AG08396 (cell line): ENCODE results near the gene SLC29A3.

Source experiments
- DNase-seq: peaks from one replicate; pipeline ENCODE4 v3.0.0; 2012; ENCODE audit warnings: low spot score, mixed read lengths

The SLC29A3 gene

DNA sequence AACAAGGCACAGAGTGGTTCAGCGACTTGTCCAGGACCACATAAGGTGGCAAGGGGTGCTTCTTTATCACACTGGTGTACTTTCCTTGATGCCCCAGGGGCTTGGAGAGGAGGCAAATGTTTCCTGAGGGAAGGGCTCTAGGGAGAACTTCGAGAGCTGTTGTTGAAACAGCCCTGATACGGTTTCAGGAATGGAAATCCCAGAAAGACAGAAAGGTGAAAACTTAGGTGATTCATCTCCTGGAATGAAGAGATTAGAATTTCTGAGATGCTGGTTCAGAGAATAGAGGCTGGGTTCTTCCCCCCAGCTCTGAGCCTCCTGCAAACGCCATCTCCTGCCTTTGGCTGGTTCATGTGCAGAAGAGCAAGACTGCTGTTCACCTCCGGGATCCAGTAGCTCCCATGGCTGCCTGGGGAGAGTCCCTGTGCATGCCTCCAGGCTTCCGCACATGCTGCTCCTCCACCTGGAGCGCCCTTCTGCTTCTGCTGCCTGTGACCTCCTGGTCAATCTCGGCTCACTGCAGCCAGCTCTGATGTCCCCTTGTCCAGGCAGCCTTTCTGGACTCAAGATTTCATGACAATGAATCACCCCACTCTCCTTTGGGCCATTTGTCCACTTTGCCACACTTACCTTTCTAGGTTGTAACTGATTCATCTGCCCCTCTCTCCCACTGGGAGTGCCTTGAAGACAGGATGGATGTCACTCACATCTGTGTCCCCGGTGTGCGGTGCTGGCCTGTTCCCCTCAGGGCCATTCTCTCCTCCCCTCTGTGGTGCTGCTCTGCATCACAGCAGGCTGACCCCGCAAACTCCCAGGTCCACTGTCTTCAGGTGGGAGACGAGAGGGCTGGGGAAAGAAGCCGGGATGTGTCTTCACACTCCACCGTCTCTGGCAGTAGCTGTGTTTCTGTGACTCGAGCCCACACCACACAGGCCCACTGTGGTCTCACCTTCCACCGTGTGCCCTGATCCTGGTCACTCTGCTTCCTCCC lies 74.0 kb downstream of the SLC29A3 start:
- DNase-seq, result no peak

DNA sequence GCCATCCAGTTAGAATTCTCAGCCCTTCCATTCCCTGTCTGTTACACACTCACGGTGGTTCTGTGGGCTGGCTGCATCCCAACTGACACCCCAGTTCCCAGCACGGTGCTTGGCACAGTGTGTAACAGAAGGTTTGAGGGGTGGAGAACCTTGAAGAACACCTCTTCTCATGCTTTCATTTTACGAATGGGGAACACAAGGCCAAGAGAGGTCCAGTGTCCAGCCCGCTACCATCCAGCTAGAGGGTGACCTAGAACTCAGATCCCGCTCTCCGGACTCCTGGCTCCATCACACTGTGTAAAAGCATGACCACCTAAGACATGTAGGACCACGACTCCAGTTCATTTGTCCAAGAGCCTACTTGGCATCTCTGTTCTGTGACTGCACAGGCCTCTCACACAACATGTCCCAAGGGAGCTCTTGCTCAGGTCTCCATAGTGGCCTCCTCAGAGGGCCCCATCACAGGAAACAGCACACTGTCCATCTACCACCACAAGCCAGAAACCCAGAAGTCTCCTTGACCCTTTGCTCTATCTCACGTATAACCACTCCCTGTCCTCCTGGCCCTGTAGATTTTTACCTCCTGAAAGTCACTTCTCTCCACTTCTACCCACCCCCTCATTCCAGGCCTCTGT lies 74.9 kb downstream of the SLC29A3 start:
- DNase-seq, result no peak

DNA sequence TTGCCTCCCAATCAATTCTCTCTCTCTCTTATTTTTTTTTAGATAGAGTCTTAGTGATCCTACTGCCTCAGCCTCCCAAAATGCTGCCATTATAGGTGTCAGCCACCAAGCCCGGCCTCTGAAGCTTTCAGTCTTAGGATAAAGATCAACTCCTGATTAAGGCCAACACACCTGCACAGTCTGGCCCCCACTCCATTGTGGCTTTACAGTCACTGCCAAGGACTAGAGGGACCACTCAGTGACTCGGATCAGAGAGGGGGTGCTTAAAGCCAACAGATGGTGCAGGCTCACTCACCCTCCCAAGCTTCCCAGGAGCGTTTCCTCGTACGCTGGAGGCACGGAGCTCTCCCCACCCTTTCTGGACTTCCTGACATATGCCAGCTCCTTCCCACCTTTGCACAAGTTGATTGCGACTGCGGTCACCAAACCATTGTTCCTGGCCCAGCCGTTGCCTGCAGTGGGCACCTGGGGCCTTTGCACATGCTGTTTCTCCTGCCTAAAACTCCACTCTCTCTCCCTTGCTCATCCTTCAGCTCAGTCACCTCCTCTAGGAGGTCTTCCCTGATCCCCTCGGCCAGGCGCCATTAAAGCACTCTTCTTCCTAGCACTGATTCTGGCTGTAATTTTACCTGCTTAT lies 76.0 kb downstream of the SLC29A3 start:
- DNase-seq, result no peak

DNA sequence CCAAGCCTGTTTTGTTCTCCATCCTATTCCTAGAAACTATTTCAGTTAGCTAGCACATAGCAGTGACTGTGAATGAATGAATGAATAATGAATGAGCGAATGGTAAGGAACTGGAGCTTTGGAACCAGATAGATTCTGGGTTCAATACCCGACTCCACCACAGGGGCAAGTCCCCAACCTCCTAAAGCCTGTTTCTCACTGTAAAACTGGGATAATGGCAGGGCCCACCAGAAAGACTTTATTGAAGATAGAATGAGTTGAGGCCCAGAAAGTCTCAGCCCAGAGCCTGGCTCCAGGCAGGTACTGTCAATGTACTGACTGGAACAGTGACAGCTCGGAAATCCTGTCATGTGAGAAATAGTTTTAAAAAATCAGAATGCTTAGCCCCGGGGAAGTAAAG lies 76.6 kb downstream of the SLC29A3 start:
- no peak for DNase-seq

DNA sequence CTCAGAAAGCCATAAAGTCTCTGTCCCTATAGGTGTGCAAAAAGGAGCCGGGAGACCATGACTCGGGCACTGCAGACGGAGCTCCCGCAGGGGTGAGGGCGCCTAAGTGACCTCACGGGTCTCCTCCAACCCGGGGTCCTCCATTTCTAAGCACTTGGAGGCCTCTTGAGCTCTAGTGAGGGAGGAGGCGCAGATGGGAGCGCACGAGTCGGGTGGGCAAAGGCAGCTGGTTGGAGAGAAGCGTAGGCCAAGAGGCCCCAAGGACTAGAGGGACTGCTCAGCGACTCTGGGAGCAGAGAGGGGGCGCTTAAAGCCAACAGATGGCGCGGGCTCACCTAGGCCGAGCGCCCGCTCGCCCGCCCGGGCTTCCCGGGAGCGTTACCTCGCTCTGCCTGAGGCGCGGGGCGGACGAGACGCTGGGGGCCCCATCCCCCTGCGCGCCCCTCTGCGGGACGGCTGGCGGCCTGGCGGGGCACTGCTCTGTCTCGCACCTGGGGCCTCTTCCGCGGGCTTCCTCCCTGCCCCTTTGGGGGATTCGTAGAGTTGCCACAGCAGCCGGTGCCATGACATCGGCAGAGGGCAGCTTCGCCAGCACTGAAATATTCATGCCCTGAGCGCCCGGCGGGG lies 77.1 kb downstream of the SLC29A3 start:
- DNase-seq, result no peak

DNA sequence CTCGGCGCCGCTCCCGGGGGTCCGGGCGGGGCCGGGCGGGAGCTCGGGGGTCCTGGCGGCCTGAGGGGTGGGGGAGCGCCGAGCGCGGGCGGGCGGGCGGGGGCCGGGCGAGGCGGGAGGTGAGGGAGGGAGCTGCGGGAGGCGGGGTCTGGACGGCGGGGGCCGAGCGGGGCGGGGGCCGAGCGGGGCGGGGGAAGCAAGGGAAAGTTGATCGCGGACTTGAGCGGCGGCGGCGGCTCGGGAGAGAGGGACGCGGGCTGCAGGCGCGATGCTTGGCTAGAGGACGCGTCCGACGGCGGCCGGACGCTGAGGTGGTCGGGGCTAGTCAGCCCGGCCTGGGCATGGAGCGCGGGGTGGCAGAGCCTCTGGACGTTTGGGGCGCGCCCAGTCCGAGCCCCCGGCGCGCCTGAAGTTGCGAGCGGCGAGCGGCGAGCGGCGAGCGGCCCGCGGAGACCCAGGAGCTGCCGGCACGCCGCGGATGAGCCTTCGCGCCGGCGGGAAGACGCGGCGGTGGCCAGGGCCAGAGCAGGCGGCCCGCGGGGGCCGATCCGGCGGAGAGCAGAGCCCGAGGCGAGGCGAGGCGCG lies 77.7 kb downstream of the SLC29A3 start, which contains the start of gene CDH23:
Gene CDH23, plus strand, starts transcription at position 210 of the 585 bp plus-strand sequence. CDS start 42,912 bp downstream, outside the sequence.
- DNase-seq, result no peak

DNA sequence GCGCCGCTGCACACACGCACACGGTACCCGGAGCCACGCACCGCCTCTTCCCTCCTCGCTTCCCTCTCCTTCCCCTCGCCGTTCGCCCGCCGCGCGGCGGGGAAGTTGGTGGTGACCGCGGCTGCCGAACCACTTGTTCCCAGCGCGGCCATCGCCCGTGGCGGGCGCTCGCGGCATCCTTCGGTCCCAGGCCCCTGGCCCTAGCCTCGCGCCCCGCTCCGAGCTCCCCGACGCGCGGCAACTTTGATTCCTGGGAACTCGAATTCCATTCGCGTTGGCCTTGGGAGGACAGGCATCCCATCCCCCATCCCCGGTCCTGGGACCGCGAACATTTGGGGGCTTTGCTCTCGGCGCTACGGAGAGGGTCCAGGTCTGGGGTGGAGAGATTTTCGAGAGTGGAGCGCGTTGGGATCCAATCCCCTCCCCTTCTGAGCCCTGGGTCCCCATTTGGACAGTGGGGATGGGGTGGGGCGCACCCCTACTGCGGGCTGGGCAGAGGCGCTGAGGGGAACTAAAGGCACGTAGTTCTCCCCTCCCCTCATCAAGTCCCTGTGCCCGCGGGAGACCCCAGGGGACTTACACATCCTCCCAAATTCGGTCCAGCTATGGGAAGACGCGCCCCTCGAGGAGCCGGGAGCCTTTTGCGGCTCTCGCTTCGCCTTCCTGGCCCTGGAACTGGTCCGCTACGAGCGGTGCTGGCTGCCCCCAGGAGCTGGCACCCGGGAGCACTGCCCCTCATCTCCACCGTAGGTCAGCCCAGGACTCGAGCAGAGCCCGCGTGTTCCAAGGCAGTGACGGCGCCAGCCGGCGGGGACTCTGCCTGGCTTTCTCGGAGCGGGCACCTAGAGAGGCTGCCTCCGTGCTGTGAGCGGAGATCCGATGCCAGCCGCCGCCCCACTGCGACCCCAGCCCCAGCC lies 78.5 kb downstream of the SLC29A3 start:
- DNase-seq, result no peak

DNA sequence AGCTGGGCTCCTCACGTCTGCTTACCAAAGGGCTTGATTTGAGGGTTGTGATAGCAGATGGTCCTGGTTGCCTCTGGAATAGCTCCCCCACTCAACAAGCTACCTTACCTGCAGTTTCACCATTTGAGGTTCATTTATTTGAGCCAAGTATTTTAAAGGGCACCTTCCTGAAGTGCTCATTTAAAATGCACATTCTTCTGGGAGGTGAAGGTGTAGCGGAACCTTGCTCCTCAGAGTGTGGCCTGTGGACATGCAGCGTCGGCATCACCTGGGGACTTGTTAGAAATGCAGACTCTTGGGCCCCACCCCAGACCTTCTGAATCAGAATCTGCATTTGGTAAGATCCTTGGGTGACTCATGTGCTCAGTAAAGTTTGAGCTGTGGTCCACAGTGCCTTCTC lies 79.9 kb downstream of the SLC29A3 start:
- no peak for DNase-seq

DNA sequence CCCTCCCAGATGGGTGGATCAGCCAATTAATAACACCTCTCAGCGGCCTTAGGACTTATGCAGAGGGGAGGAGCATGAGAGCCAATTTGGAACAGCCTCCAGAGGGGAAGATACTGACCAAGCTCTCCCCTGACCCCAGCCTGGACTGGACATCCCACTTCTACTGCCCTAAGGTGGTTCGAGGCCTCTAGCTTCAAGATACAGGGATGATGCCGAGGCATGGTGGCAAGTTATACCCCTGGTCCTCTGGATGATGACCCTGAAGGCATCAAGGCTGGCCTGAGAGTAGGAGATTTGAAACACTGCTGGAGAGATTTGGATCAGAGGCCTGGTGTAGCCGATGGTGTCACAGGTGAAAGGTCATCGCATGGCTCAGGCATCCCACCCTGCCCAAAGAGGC lies 80.9 kb downstream of the SLC29A3 start:
- no peak for DNase-seq

DNA sequence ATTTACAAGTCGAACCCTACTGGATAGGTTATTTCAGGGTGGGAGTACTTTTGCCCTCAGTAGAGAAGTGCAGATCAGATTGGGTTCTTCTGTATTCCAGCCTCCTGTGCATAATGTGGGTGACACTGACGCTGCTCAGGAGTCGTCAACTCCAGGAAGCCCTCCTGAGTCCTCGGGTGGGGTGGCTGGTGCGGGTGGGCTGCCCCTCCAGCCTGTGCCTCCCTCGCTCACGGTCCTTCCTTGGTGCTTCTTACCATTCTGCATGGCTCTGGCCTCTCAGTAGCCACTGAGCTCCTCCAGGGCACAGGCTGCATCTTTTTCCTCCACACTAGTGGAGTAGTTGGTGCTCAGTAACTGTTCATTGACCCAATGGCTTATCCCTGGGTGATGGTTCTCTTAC lies 82.0 kb downstream of the SLC29A3 start:
- no peak for DNase-seq

DNA sequence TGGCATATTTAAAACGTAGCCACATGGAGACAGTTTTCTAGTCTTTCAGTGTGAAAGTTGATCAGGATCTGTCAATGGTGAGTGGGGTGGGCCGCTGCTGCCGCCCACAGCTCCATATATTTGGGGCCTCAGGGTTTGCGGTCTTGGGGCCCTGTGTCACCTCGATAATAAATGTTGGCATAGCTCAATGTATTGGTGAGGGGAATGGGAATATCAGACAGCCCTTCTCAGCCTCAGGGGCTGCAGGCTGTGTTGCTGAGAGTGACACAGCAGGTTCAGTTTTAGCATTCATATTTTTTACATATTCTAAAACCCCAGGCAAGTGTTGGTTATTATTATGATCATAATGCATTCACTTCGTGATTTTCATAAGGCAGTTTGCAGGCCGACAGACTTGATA lies 82.9 kb downstream of the SLC29A3 start:
- no peak for DNase-seq

DNA sequence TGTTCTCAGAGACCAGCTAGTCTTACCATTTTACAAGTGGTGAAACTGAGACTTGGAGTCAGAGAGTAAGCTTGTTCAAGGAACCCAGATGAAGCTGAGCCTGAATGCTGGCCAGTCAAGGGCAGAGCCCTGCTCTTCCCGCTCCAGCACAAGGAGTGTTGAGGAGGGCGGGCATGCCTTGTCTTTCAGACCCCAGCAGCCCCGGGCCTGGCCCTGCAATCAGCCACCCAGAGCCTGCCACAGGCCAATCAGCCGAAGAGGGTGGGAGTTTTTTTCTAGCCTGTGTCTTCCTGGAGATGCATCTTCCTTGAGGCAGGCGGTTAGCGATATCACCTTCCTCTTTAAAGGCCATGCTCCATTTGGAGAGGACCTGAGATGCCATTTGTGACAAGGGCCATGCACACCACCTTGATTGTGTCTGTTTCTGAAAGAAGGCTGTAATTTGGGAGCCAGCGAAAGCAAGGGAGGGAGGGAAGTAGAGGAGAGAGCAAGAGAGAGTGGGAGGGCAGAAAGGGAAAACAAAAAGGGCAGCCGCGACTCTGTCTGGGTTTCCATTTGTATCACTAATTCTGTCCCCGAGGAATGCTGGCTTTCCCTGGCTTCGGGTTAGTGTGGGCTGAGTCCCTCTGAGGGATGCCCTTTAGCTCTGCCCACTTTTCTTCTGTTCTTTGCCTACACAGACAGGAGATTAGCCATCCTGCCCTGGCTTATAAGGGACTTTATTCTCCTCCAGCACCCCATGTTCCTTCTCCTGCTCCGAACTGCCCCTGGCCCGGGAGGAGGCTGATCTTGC lies 85.6 kb downstream of the SLC29A3 start:
- DNase-seq, result no peak

DNA sequence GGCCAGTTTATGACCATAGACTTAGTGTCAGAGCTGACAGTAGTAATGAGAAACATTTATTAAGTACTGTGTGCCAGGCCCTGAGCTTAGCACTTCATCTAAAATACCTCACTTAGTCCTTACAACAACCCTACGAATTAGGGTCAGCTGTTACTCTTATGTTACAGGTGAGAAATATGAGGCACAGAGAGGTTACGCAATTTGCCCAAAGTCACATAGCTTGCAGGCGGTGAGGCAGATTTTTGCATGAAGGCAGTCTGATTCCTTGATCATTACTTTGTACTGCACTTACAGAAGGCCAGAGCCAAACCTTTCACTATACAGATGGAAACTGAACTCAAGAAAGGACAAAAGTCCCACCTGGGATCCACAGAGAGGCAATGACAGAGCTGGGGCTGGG lies 87.8 kb downstream of the SLC29A3 start:
- no peak for DNase-seq

DNA sequence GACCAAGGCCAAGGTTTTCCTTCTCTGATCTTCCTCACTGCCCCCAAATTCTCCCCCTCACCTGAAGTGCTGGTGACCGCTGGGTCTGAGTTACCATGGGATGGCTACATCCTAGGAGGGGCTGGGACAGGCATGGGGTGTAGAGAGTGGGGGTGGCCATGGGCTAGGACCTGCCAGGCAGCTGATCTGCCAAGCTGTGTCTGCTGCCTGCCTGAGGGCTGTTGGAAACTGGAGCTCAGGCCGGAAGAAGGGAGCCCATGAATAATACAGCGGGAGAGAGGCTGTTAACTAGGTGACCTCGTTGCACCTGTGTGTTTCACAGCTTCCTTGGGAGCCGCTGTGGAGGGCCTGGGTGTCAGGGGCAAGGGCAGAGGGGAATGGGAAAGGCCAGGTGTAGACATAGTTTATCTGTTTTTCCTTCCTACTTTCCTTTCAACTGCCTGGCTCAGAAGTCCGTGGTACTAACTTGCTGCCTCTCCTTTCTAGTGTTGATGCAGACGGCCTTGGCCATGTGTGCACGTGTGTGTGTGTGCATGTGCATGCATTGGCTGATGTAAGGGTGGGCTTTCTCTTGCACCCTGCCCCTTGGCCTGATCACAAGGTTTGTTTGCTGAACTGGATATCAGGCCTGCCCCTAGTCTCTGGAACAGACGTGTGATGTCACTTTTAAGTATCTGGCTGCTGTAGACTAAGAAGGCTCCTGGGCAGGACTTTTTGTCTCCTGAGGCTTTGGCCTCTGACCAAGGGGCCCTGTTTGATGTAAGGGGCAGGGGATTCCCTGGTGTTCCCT lies 89.6 kb downstream of the SLC29A3 start:
- no peak for DNase-seq

DNA sequence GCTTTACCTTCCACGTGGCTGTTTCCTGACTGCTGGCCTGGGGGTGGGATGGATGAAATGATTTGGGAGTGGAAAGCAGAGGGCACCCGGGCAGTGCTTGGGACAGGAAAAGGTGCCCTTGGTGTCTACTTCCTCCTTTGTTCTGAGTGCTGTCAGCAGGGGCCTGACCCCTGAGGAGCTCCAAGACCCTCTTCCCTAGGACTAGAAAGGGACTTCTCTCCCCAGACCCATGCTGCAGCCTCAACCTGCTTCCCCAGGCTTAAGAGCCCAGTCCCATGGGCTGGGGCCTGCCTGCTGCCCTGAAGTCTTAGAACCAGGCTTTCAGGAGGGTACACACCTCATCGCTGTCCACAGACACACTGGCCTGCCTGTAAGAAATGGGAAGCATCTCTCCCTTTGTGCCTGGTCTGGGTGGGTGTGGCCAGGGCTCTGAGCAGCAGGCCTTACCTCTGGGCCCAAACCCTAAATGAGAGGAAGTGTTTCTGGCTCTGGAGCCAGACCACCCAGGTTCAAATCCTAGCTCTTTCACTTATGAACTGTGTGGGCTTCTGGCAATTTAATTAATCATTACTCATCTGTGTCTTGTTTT lies 90.6 kb downstream of the SLC29A3 start:
- no peak for DNase-seq
